ENCODE measurements around the gene SRGAP1. TPM values are rescaled to one million over a fixed set of nuclear protein-coding genes. Genes with fewer than 3 reads are reported as not detected.

SRGAP1 gene
- total RNA-seq, 1 donor from 2014 or later = 2.0 TPM

Other genes with a start within 250 kb of the SRGAP1 start
- gene DPY19L2, start 176.2 kb upstream of the SRGAP1 start, total RNA-seq = 41.3 TPM
- gene RXYLT1, start 64.8 kb upstream of the SRGAP1 start, total RNA-seq = 14.3 TPM